Measurements from ENCODE around the gene EMP2. TPM values are rescaled to one million over a fixed set of nuclear protein-coding genes. Genes with fewer than 3 reads are reported as not detected.
"Not testable (repeated sequence)": the region's sequence is repeated elsewhere in the genome, so short reads cannot be mapped to it uniquely, and the experiment has no call there.

The EMP2 gene
- total and polyA plus RNA-seq, 2 of the 4 experiments (the other 2 are of a cell fraction): 13.8 to 18.3 TPM

GRCh38 chr16:10509534-10510025 lies 70.8 kb downstream of the EMP2 start:
- Histone ChIP-seq H3K18ac (ENCODE audit: low read depth, low read length) (no peak overlapping the region), H2BK120ac (ENCODE audit: low read depth, low read length) (no peak overlapping the region), H3K9me3 (ENCODE audit: control insufficient read depth, insufficient read depth, low read length) (no peaks in the 10 kb centered on the region), H3K79me1 (ENCODE audit: low read depth in 1 of 2, low read length in 2 of 2) (no peaks in the 10 kb centered on the region), H3K4me3 (ENCODE audit: insufficient read depth, low read depth, low read length) (no peak overlapping the region), H2BK20ac (ENCODE audit: low read depth, low read length) (no peak overlapping the region), H2BK5ac (ENCODE audit: low read depth, low read length, poor library complexity, severe bottlenecking) (no peak overlapping the region), H2BK15ac (ENCODE audit: low read depth, low read length) (no peak overlapping the region), H3K4me1 (ENCODE audit: control insufficient read depth, insufficient read depth, low read length) (peaks cover 2% of the 10 kb centered on the region; the same call in 1 of the 2 replicates), H4K91ac (ENCODE audit: insufficient read depth, low read depth, low read length) (no peak overlapping the region), H3K4ac (ENCODE audit: low read depth, low read length) (no peak overlapping the region), H3K27ac (ENCODE audit: insufficient read depth, low read length) (no peak overlapping the region), H3K9me1 (ENCODE audit: insufficient read depth, low read length) (no peaks in the 10 kb centered on the region), H2AK9ac (replicated peaks; ENCODE audit: low read depth, low read length, poor library complexity) (no peak overlapping the region), H4K20me1 (ENCODE audit: insufficient read depth, low read length) (no peaks in the 10 kb centered on the region), H3K9ac (ENCODE audit: low read depth, low read length) (no peak overlapping the region), H3K56ac (ENCODE audit: extremely low read depth, insufficient read depth, low read length) (no peak overlapping the region), H3K4me2 (ENCODE audit: low read depth, low read length) (no peak overlapping the region), H4K8ac (ENCODE audit: low read depth in 2 of 2, low read length in 2 of 2) (no peak overlapping the region), H3K14ac (replicated peaks; ENCODE audit: low read depth, low read length) (no peak overlapping the region), H3K23ac (ENCODE audit: low read depth, low read length) (no peak overlapping the region), H3K27me3 (ENCODE audit: control insufficient read depth, insufficient read depth, low read length) (no peaks in the 10 kb centered on the region), H2AFZ (replicated peaks; ENCODE audit: low read length, poor library complexity) (peak overlapping the region; percentile 6), H3K36me3 (ENCODE audit: control insufficient read depth, insufficient read depth, low read length) (no peaks in the 10 kb centered on the region), H2AK5ac (ENCODE audit: low read depth, low read length) (no peak overlapping the region), H4K5ac (ENCODE audit: low read depth, low read length) (no peak overlapping the region)
- CTCF ChIA-PET: interaction anchor here (0.5 to 1.6 kb wide), 8 partner anchors 24 to 1943 kb away, joined by 3 to 10 read pairs (median 4); no protein-coding TSS in a partner anchor
- ATAC-seq (ENCODE audit: low read depth): peak; percentile 100
- in situ Hi-C loops (cut with MboI; ENCODE audit: low sequenced_read_pairs): loop anchor here (5.0 to 25.0 kb wide), 3 partner anchors 252 to 1497 kb away; no protein-coding TSS in a partner anchor
- dilution Hi-C loops (cut with HindIII; ENCODE audit: low sequenced_read_pairs, unreplicated experiment): no loop called here
- POLR2A ChIA-PET (ENCODE audit: unreplicated experiment): no interaction called here
- peak; percentile 79 for DNase-seq
- no CpG with 5 or more reads among the region's 6 CpGs for WGBS, 2 experiments (ENCODE audit: extremely low coverage in 2 of 2, insufficient read length in 1 of 2)
- TF ChIP-seq SMC3 (IDR thresholded peaks at IDR 0.05; ENCODE audit: low read depth, low read length) (peak; percentile 77), CTCF (conservative IDR thresholded peaks at IDR 0.05; ENCODE audit: low read depth, low read length) (peak; percentile 87), POLR2A (IDR thresholded peaks at IDR 0.05; ENCODE audit: low read depth, low read length) (no peak), CEBPB (IDR thresholded peaks at IDR 0.05; ENCODE audit: low read depth, low read length) (no peak), RAD21 (IDR thresholded peaks at IDR 0.05; ENCODE audit: low read length) (peak; percentile 86)
- BruUV-seq (replicated peaks): no TSS peak
- intact Hi-C loops (cut with micrococcal nuclease): loop anchor here (1.0 to 2.0 kb wide), 4 partner anchors 1251 to 1942 kb away; no protein-coding TSS in a partner anchor

GRCh38 chr16:10505286-10505685 lies 75.1 kb downstream of the EMP2 start:
- H2BK20ac ChIP-seq (ENCODE audit: low read depth, low read length); H3K4me3 ChIP-seq (ENCODE audit: insufficient read depth, low read depth, low read length); H3K36me3 ChIP-seq (ENCODE audit: control insufficient read depth, insufficient read depth, low read length); intact Hi-C loops (cut with micrococcal nuclease); DNase-seq; H3K56ac ChIP-seq (ENCODE audit: extremely low read depth, insufficient read depth, low read length); H4K91ac ChIP-seq (ENCODE audit: insufficient read depth, low read depth, low read length); H2BK5ac ChIP-seq (ENCODE audit: low read depth, low read length, poor library complexity, severe bottlenecking); H3K14ac ChIP-seq (replicated peaks; ENCODE audit: low read depth, low read length); H3K9me3 ChIP-seq (ENCODE audit: control insufficient read depth, insufficient read depth, low read length); BruUV-seq (replicated peaks); H3K9ac ChIP-seq (ENCODE audit: low read depth, low read length); H4K20me1 ChIP-seq (ENCODE audit: insufficient read depth, low read length); H2BK15ac ChIP-seq (ENCODE audit: low read depth, low read length); dilution Hi-C loops (cut with HindIII; ENCODE audit: low sequenced_read_pairs, unreplicated experiment); H3K79me1 ChIP-seq (ENCODE audit: low read depth in 1 of 2, low read length in 2 of 2); H3K23ac ChIP-seq (ENCODE audit: low read depth, low read length); H3K4me2 ChIP-seq (ENCODE audit: low read depth, low read length); H3K27ac ChIP-seq (ENCODE audit: insufficient read depth, low read length); H3K4ac ChIP-seq (ENCODE audit: low read depth, low read length); H3K18ac ChIP-seq (ENCODE audit: low read depth, low read length); H2AFZ ChIP-seq (replicated peaks; ENCODE audit: low read length, poor library complexity); H2AK5ac ChIP-seq (ENCODE audit: low read depth, low read length); ATAC-seq (ENCODE audit: low read depth); H3K27me3 ChIP-seq (ENCODE audit: control insufficient read depth, insufficient read depth, low read length); H4K8ac ChIP-seq (ENCODE audit: low read depth in 2 of 2, low read length in 2 of 2); H3K4me1 ChIP-seq (ENCODE audit: control insufficient read depth, insufficient read depth, low read length); POLR2A ChIA-PET (ENCODE audit: unreplicated experiment); H4K5ac ChIP-seq (ENCODE audit: low read depth, low read length); H3K9me1 ChIP-seq (ENCODE audit: insufficient read depth, low read length); H2AK9ac ChIP-seq (replicated peaks; ENCODE audit: low read depth, low read length, poor library complexity); H2BK120ac ChIP-seq (ENCODE audit: low read depth, low read length): not testable (repeated sequence)
- in situ Hi-C loops (cut with MboI; ENCODE audit: low sequenced_read_pairs): loop anchor here (10.0 to 25.0 kb wide), 2 partner anchors 1340 to 1493 kb away; no protein-coding TSS in a partner anchor
- CTCF ChIA-PET: interaction anchor here (0.7 kb wide), 1 partner anchor 413 kb away, joined by 4 read pairs; no protein-coding TSS in a partner anchor
- no CpG with 5 or more reads among the region's 3 CpGs for WGBS, 2 experiments (ENCODE audit: extremely low coverage in 2 of 2, insufficient read length in 1 of 2)
